Sigmoid colon (tissue), 4 donors: ENCODE measurements around the gene SIRT6.

ENCODE experiments used
- EP300 ChIP-seq, 4 donors: sonication (generic); formaldehyde crosslinking; IDR thresholded peaks; one replicate each; pipeline ENCODE4 v1.6.1; 2017; ENCODE audit warnings: antibody characterized with exemption in 4 of 4
- POLR2A ChIP-seq, 2 donors: fragments of 450-650 bp; IDR thresholded peaks; one replicate each; pipeline ENCODE4 v1.6.1; 2016; ENCODE audit warnings: antibody characterized with exemption in 2 of 2, mild to moderate bottlenecking in 2 of 2, moderate library complexity in 2 of 2
- TF ChIP-seq, protein P1 (sequence below), 4 experiments: fragments of 450-650 bp in 3 of 4; fragments of 200-600 bp in 1 of 4; IDR thresholded peaks; one replicate each; pipeline ENCODE4 v1.5.1; 2016 to 2019; ENCODE audit warnings: antibody characterized with exemption in 4 of 4, mild to moderate bottlenecking in 3 of 4, moderate library complexity in 2 of 4

DNA sequence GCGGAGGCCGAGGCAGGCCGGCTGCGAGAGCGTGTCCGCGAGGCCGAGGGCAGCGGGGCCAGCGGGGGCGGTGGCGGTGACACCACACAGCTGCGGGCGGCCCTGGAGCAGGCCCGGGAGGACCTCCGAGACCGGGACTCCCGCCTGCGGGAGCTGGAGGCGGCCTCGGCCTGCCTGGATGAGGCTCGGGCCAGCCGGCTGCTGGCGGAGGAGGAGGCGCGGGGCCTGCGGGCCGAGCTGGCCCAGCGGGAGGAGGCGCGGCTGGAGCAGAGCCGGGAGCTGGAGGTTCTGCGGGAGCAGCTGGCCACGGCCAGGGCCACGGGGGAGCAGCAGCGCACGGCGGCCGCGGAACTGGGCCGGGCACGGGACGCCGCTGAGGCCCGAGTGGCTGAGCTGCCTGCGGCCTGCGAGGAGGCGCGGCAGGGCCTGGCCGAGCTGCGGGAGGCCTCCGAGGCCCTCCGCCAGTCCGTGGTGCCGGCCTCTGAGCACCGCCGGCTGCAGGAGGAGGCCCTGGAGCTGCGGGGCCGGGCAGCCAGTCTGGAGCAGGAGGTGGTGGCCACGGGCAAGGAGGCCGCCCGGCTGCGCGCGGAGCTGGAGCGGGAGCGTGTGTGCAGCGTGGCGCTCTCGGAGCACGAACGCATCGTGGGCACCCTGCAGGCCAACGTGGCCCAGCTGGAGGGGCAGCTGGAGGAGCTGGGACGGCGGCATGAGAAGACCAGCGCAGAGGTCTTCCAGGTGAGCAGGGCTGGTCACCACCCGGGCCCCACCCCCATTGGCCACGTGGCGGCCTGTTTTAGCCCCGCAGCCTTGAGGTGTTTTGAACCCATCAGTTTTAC is 35.3 kb upstream of the SIRT6 start:
- TF ChIP-seq, protein P1, sequence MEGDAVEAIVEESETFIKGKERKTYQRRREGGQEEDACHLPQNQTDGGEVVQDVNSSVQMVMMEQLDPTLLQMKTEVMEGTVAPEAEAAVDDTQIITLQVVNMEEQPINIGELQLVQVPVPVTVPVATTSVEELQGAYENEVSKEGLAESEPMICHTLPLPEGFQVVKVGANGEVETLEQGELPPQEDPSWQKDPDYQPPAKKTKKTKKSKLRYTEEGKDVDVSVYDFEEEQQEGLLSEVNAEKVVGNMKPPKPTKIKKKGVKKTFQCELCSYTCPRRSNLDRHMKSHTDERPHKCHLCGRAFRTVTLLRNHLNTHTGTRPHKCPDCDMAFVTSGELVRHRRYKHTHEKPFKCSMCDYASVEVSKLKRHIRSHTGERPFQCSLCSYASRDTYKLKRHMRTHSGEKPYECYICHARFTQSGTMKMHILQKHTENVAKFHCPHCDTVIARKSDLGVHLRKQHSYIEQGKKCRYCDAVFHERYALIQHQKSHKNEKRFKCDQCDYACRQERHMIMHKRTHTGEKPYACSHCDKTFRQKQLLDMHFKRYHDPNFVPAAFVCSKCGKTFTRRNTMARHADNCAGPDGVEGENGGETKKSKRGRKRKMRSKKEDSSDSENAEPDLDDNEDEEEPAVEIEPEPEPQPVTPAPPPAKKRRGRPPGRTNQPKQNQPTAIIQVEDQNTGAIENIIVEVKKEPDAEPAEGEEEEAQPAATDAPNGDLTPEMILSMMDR (IDR thresholded peaks at IDR 0.05): no peak
- TF ChIP-seq EP300 (IDR thresholded peaks at IDR 0.05): no peak
- no peak for TF ChIP-seq POLR2A (IDR thresholded peaks at IDR 0.05)
